ENCODE measurements around the gene DELE1.

Gene DELE1

GRCh38 chr5:141958113-141958512 is 34.4 kb downstream of the DELE1 start, which contains the start of gene PCDH12:
Gene PCDH12 (minus strand): TSS chr5:141958202. CDS start chr5:141957851, 351 bp downstream.
- no peaks in the 10 kb centered on the region for H3K27me3 ChIP-seq (replicated peaks)
- H3K4me3 ChIP-seq (ENCODE audit: low read depth, low read length), result no peak within 1 kb of the TSS
- no peak for DNase-seq
- in situ Hi-C loops (cut with HindIII; ENCODE audit: low pct_ligation_motif_present, low sequenced_read_pairs), result no loop called here
- no peak within 1 kb of the TSS for H3K27ac ChIP-seq
- H3K36me3 ChIP-seq (replicated peaks), result no peaks in the 10 kb centered on the region
- no peak for TF ChIP-seq CTCF (IDR thresholded peaks at IDR 0.05; ENCODE audit: low read depth, low read length, missing control alignments)

GRCh38 chr5:141958546-141959172 is 35.0 kb downstream of the DELE1 start:
- Histone ChIP-seq H3K36me3 (replicated peaks) (no peaks in the 10 kb centered on the region), H3K27me3 (replicated peaks) (no peaks in the 10 kb centered on the region), H3K27ac (no peak overlapping the region), H3K4me3 (ENCODE audit: low read depth, low read length) (no peak overlapping the region)
- in situ Hi-C loops (cut with HindIII; ENCODE audit: low pct_ligation_motif_present, low sequenced_read_pairs), result no loop called here
- no peak for DNase-seq
- TF ChIP-seq CTCF (IDR thresholded peaks at IDR 0.05; ENCODE audit: low read depth, low read length, missing control alignments), result no peak

GRCh38 chr5:141960018-141960417 is 36.3 kb downstream of the DELE1 start:
- no peak for DNase-seq
- peak; percentile 57 for TF ChIP-seq CTCF (IDR thresholded peaks at IDR 0.05; ENCODE audit: low read depth, low read length, missing control alignments)

GRCh38 chr5:141960449-141961323 is 37.0 kb downstream of the DELE1 start:
- peak; percentile 79 for DNase-seq
- in situ Hi-C loops (cut with HindIII; ENCODE audit: low pct_ligation_motif_present, low sequenced_read_pairs), result no loop called here
- Histone ChIP-seq H3K4me3 (ENCODE audit: low read depth, low read length) (no peak overlapping the region), H3K36me3 (replicated peaks) (no peaks in the 10 kb centered on the region), H3K27me3 (replicated peaks) (no peaks in the 10 kb centered on the region), H3K27ac (no peak overlapping the region)
- peak; percentile 92 for TF ChIP-seq CTCF (IDR thresholded peaks at IDR 0.05; ENCODE audit: low read depth, low read length, missing control alignments)

More at GRCh38 chr5:141960018-141960417, 36.3 kb downstream of the DELE1 start:
- in situ Hi-C loops (cut with HindIII; ENCODE audit: low pct_ligation_motif_present, low sequenced_read_pairs), result no loop called here
- H3K27ac ChIP-seq, result no peak overlapping the region
- H3K4me3 ChIP-seq (ENCODE audit: low read depth, low read length), result no peak overlapping the region
- H3K36me3 ChIP-seq (replicated peaks), result no peaks in the 10 kb centered on the region
- H3K27me3 ChIP-seq (replicated peaks), result no peaks in the 10 kb centered on the region

GRCh38 chr5:141961466-141961865 is 37.8 kb downstream of the DELE1 start:
- H3K36me3 ChIP-seq (replicated peaks), result no peaks in the 10 kb centered on the region
- in situ Hi-C loops (cut with HindIII; ENCODE audit: low pct_ligation_motif_present, low sequenced_read_pairs), result no loop called here
- H3K4me3 ChIP-seq (ENCODE audit: low read depth, low read length), result no peak overlapping the region
- H3K27ac ChIP-seq, result no peak overlapping the region
- no peaks in the 10 kb centered on the region for H3K27me3 ChIP-seq (replicated peaks)
- TF ChIP-seq CTCF (IDR thresholded peaks at IDR 0.05; ENCODE audit: low read depth, low read length, missing control alignments), result no peak
- no peak for DNase-seq
